IMR-90 (cell line): ENCODE results near the gene KIF1A. TPM values are rescaled to one million over a fixed set of nuclear protein-coding genes. Genes with fewer than 3 reads are reported as not detected.

Experiments
- ATAC-seq: fragments of 200-7000 bp; cut with Tn5 transposase; 2 replicates; pipeline ENCODE4 v1.9.1; 2020; ENCODE audit warnings: low read depth, mild to moderate bottlenecking, moderate library complexity
- BruUV-seq: library from RNA; stranded (reverse); fragments of 400-500 nt; replicated peaks from 2 replicates; lab custom pipeline; 2021; lab: Mats Ljungman, UMichigan
- CTCF ChIA-PET: fragments of 300-600 bp; formaldehyde crosslinking; extraction: SDS; loops from one replicate; lab custom pipeline; 2021; ENCODE audit warnings: antibody characterized with exemption; lab: Yijun Ruan, JAX
- POLR2A ChIA-PET: fragments of 300-600 bp; sonication (Branson Sonifier 250); formaldehyde crosslinking; loops from one replicate; lab custom pipeline; 2022; ENCODE audit warnings: antibody characterized with exemption; ENCODE audit not compliant: unreplicated experiment; lab: Charles Lee
- DNase-seq: peaks from one replicate; pipeline ENCODE4 v3.0.0; 2013
- H2AFZ ChIP-seq: replicated peaks from 2 replicates; pipeline ENCODE3; 2013; ENCODE audit warnings: low read length, mild to moderate bottlenecking; ENCODE audit not compliant: poor library complexity
- H2AK5ac ChIP-seq: 2 replicates; pipeline ENCODE4 v1.6.1; 2013; ENCODE audit warnings: low read depth, low read length, inconsistent platforms
- H2AK9ac ChIP-seq: replicated peaks from 2 replicates; pipeline ENCODE3; 2013; ENCODE audit warnings: mild to moderate bottlenecking, low read depth, low read length, moderate library complexity; ENCODE audit not compliant: poor library complexity
- H2BK120ac ChIP-seq: 2 replicates; pipeline ENCODE4 v1.6.1; 2013; ENCODE audit warnings: low read depth, low read length, inconsistent platforms
- H2BK15ac ChIP-seq: 3 replicates; pipeline ENCODE4 v1.6.1; 2013; ENCODE audit warnings: low read depth, low read length, inconsistent platforms
- H2BK20ac ChIP-seq: 2 replicates; pipeline ENCODE4 v1.6.1; 2013; ENCODE audit warnings: low read depth, mild to moderate bottlenecking, inconsistent platforms, low read length, moderate library complexity
- H2BK5ac ChIP-seq: 2 replicates; pipeline ENCODE4 v1.6.1; 2013; ENCODE audit warnings: mild to moderate bottlenecking, low read depth, low read length, inconsistent platforms; ENCODE audit not compliant: poor library complexity, severe bottlenecking
- H3K14ac ChIP-seq: replicated peaks from 2 replicates; pipeline ENCODE4 v1.6.1; 2013; ENCODE audit warnings: low read depth, low read length, inconsistent platforms
- H3K18ac ChIP-seq: 2 replicates; pipeline ENCODE4 v1.6.1; 2013; ENCODE audit warnings: low read depth, low read length, control low read depth
- H3K23ac ChIP-seq: 2 replicates; pipeline ENCODE4 v1.6.1; 2013; ENCODE audit warnings: low read depth, low read length, inconsistent platforms
- H3K27ac ChIP-seq: 2 replicates; pipeline ENCODE4 v1.5.1; 2013; ENCODE audit warnings: mild to moderate bottlenecking, control low read depth, low read length; ENCODE audit not compliant: insufficient read depth
- H3K27me3 ChIP-seq: 2 replicates; pipeline ENCODE4 v1.6.1; 2013; ENCODE audit warnings: low read length; ENCODE audit not compliant: control insufficient read depth, insufficient read depth
- H3K36me3 ChIP-seq: 2 replicates; pipeline ENCODE4 v1.6.1; 2013; ENCODE audit warnings: low read length, mixed read lengths; ENCODE audit not compliant: control insufficient read depth, insufficient read depth
- H3K4ac ChIP-seq: 2 replicates; pipeline ENCODE4 v1.6.1; 2013; ENCODE audit warnings: low read depth, low read length, inconsistent platforms
- H3K4me1 ChIP-seq: 2 replicates; pipeline ENCODE4 v1.6.1; 2013; ENCODE audit warnings: low read length, mixed read lengths; ENCODE audit not compliant: control insufficient read depth, insufficient read depth
- H3K4me2 ChIP-seq: 2 replicates; pipeline ENCODE4 v1.6.1; 2013; ENCODE audit warnings: low read depth, mild to moderate bottlenecking, control low read depth, low read length, moderate library complexity
- H3K4me3 ChIP-seq: 2 replicates; pipeline ENCODE4 v1.5.1; 2013; ENCODE audit warnings: low read depth, mild to moderate bottlenecking, control low read depth, low read length, moderate library complexity; ENCODE audit not compliant: insufficient read depth
- H3K56ac ChIP-seq: 2 replicates; pipeline ENCODE4 v1.6.1; 2013; ENCODE audit warnings: low read length, inconsistent platforms; ENCODE audit not compliant: insufficient read depth; ENCODE audit errors: extremely low read depth
- H3K79me1 ChIP-seq, 2 experiments: 2 replicates each; pipeline ENCODE4 v1.6.1; 2013; ENCODE audit warnings: low read length in 2 of 2, inconsistent platforms in 1 of 2, low read depth in 1 of 2
- H3K9ac ChIP-seq: 2 replicates; pipeline ENCODE4 v1.6.1; 2013; ENCODE audit warnings: low read depth, low read length, control low read depth
- H3K9me1 ChIP-seq: 2 replicates; pipeline ENCODE4 v1.6.1; 2013; ENCODE audit warnings: low read length, inconsistent platforms; ENCODE audit not compliant: insufficient read depth
- H3K9me3 ChIP-seq: 2 replicates; pipeline ENCODE4 v1.6.1; 2013; ENCODE audit warnings: low read length; ENCODE audit not compliant: control insufficient read depth, insufficient read depth
- H4K20me1 ChIP-seq: 2 replicates; pipeline ENCODE4 v1.6.1; 2013; ENCODE audit warnings: low read length, inconsistent platforms; ENCODE audit not compliant: insufficient read depth
- H4K5ac ChIP-seq: 2 replicates; pipeline ENCODE4 v1.6.1; 2013; ENCODE audit warnings: mild to moderate bottlenecking, low read depth, low read length, control low read depth
- H4K8ac ChIP-seq, 2 experiments: 2 replicates each; pipeline ENCODE4 v1.6.1; 2013; ENCODE audit warnings: low read depth in 2 of 2, low read length in 2 of 2, control low read depth in 1 of 2, inconsistent platforms in 1 of 2
- H4K91ac ChIP-seq: 2 replicates; pipeline ENCODE4 v1.6.1; 2013; ENCODE audit warnings: low read depth, low read length, inconsistent platforms; ENCODE audit not compliant: insufficient read depth
- POLR2A ChIP-seq: IDR thresholded peaks from 2 replicates; pipeline ENCODE4 v1.6.1; 2012; ENCODE audit warnings: mild to moderate bottlenecking, low read depth, low read length
- WGBS, 2 experiments: methylation state at CpG; one replicate each; pipeline versions ENCODE4 v1.1.5 to v1.1.7; 2013; ENCODE audit warnings: missing lambda C conversion rate in 2 of 2; ENCODE audit not compliant: insufficient read length in 1 of 2; ENCODE audit errors: extremely low coverage in 2 of 2; 5-methylcytosine and 5-hydroxymethylcytosine counted together
- dilution Hi-C: fragments of 300-500 bp; cut with HindIII; formaldehyde crosslinking; loops from one replicate; pipeline ENCODE4 v1.14.3; 2018; ENCODE audit warnings: low sequenced_read_pairs; ENCODE audit not compliant: unreplicated experiment
- in situ Hi-C: fragments of 300-500 bp; cut with MboI; formaldehyde crosslinking; loops from 3 replicates; pipeline ENCODE4 v1.14.3; 2019; ENCODE audit warnings: low sequenced_read_pairs, inconsistent platforms, mixed read lengths
- intact Hi-C: fragments of 100-400 bp; cut with micrococcal nuclease; formaldehyde crosslinking; loops from 2 replicates; pipeline ENCODE4 v1.10.0; 2022
- polyA plus RNA-seq, 3 experiments: library from polyadenylated mRNA; depleted of rRNA; stranded (reverse); fragments of >200 nt; gene quantifications; 2 replicates each; pipeline ENCODE4 v1.2.3, GENCODE V29; 2012; ENCODE audit warnings: low replicate concordance in 1 of 3
- total RNA-seq: library from RNA; depleted of rRNA; stranded (reverse); fragments of >200 nt; gene quantifications from 2 replicates; pipeline ENCODE4 v1.2.3, GENCODE V29; 2012

Gene KIF1A
- total and polyA plus RNA-seq, 2 of the 4 experiments (the other 2 are of a cell fraction) = under 0.01 TPM; not detected in 1

- Histone ChIP-seq H2BK120ac (no peak overlapping the region), H3K56ac (no peak overlapping the region), H3K27ac (no peak overlapping the region), H3K4ac (no peak overlapping the region), H2AFZ (no peak overlapping the region), H2BK15ac (no peak overlapping the region), H3K36me3 (no peaks in the 10 kb centered on the region), H2AK5ac (no peak overlapping the region), H4K91ac (no peak overlapping the region), H3K79me1 (no peaks in the 10 kb centered on the region), H4K8ac (no peak overlapping the region), H4K5ac (no peak overlapping the region), H3K18ac (no peak overlapping the region), H3K4me1 (no peaks in the 10 kb centered on the region), H2BK20ac (no peak overlapping the region), H3K27me3 (peaks cover 29% of the 10 kb centered on the region), H2BK5ac (no peak overlapping the region), H3K4me2 (no peak overlapping the region), H3K23ac (no peak overlapping the region), H4K20me1 (no peaks in the 10 kb centered on the region), H3K9me1 (no peaks in the 10 kb centered on the region), H2AK9ac (no peak overlapping the region), H3K9ac (no peak overlapping the region), H3K9me3 (no peaks in the 10 kb centered on the region), H3K4me3 (no peak overlapping the region), H3K14ac (no peak overlapping the region)
- BruUV-seq = no TSS peak
- ATAC-seq = no peak
- dilution Hi-C loops (no loop called here), intact Hi-C loops (no loop called here), in situ Hi-C loops (no loop called here)
- CTCF ChIA-PET = no interaction called here
- no peak for DNase-seq
- TF ChIP-seq POLR2A = no peak
- POLR2A ChIA-PET = no interaction called here
- 50% methylated on average over 2 of the region's 11 CpGs; no CpG with 5 or more reads in 1 of the 2 experiments for WGBS, 2 experiments
Observed at GRCh38 chr2:240689975-240690374, 130.0 kb downstream of the KIF1A start.
